HG03575 (cell line): ENCODE results near the gene LUC7L3.
"Not testable (repeated sequence)": the region's sequence is repeated elsewhere in the genome, so short reads cannot be mapped to it uniquely, and the experiment has no call there.

Source experiments
- ATAC-seq: cut with Tn5 transposase; IDR thresholded peaks from one replicate; pipeline ENCODE4 v1.9.1; 2021; ENCODE audit not compliant: unreplicated experiment, insufficient number of reproducible peaks, low FRiP score; ENCODE audit errors: extremely low read depth

LUC7L3 gene

DNA sequence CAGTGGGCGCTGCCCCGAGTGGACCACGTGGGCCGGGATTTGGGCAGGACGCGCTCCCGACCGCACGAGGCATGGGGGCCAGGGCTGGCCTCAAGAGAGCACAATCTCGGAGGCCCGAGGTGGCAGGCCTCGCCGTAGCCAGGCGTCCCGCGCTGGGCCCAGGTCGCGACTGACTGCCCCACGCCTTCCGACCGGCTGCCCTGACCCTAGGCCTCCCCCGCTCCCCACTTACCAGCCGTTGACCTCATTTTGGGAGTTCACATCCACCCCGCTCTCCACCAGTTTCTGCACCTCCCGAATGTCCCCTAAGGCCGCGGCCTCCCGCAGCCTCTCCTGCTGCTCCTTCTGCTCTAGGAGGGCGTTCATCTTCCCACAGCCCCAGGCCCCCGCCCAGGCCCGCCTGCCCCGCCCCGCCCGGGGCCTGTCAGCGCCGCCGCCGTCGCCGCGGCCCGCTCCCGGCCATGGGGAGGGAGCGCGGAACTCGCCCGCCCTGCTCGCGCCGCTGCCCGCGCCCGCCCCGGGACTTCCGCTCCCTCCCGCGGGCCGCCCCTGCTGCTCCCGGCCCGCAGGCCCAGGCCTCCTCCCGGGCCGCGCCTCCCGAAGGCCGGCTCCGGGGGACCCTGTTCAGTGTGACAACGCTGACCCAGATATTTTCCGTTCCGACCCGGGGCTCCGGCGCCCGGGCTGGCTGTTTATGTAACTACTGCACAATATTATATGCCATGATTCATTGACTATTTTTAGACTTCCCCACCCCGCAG, 11.9 kb upstream of the LUC7L3 start, which contains the start of gene ANKRD40:
TSS of gene ANKRD40 (minus strand) at position 626 of the 761 bp plus-strand sequence. CDS start at position 366, 260 bp downstream.
- peak; percentile 49 for ATAC-seq

DNA sequence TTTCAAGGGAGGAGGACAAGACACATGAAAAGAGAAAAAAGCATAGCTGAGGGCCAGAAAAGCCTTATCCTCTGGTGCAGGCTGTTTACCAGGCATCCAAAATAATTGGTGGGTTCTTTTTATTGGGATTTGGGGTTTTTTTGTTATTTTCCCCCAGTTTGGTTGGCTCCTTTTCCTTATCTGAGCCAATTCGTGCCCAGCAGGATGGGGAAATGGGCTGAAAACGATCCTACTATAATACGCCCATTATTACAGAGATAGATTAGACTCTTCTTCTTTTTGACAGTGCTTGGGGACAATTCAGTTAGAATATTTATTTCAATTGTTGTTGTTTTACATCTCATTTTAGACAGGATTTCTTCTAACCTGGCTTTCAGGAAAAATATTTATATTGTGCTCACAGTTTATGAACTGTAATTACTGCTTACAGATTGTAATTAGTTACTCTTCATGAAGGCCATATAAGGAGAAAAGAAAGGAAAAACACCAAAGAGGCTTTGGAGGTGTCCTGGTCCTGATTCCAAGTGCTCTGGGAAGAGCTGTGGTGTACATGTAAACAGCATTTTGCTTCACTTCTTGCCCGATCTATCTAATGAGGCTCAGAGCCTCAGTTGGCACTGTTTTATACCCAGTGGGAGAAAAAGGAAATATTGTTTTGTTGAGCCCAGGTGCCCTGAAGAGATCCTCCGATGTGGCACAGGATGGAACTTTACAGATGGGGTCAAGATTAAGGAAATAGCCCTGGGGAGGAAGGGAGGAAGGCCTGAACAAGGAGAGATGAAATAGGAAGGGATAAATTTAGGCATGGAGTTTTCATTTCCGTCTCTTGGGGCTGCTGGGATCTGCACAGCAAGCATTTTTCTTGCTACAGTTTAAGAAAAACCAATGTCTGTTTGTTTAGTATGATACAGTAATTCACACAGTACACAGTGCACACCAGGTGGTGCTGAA, 11.1 kb upstream of the LUC7L3 start:
- no peak for ATAC-seq

- not testable (repeated sequence) for ATAC-seq
Measured at GRCh38 chr17:50709053-50709452, 10.3 kb upstream of the LUC7L3 start.

- ATAC-seq, result no peak
Measured at GRCh38 chr17:50710025-50710424, 9.4 kb upstream of the LUC7L3 start.

DNA sequence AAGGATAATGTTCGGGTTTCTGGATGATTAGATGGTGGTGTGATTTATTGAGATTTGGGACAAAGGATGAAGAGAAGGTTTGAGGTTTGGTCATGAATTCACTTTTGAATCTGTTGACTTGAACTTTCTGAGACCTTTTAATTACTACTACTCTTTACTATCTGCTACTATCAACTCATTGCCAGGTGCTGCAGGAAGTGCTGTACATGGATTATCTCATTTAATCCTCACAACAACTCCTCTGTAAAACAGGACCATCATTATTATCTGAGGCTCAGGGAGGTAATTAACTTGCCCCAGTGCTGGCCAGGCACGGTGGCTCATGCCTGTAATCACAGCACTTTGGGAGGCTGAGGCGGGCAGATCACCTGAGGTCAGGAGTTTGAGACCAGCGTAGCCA, 8.8 kb upstream of the LUC7L3 start:
- no peak for ATAC-seq

DNA sequence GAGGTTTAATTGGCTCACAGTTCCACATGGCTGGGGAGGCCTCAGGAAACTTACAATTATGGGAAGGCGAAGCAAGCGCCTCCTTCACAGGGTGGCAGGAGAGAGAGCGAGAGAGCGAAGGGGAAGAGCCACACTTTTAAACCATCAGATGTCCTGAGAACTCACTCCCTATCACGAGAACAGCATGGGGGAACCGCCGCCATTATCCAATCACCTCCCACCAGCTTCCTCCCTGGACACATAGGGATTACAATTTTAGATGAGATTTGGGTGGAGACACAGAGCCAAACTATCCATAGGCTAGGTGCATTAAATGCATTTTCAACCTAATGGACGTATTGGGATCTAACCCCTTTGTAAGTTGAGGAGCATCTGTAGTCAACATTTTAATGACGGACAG, 6.8 kb upstream of the LUC7L3 start:
- ATAC-seq, result no peak

DNA sequence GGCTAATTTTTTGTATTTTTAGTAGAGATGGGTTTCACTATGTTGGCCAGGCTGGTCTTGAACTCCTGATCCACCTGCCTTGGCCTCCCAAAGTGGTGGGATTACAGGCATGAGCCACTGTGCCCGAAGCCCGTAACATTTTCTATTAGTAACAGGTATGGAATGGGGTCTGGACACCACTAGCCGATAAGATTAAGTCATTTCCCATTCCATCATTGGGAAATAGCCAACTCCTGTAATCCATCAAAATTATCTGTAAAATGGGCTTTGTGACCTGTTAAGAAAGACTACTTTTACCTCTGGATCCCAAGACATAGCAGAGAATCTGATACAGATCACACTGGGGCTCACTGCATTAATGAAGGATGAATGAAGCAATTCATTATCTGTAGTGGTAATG, 3.9 kb upstream of the LUC7L3 start:
- no peak for ATAC-seq

GRCh38 chr17:50719924-50720794, 756 bp downstream of the LUC7L3 start:
- no peak for ATAC-seq

- ATAC-seq, result no peak
Measured at GRCh38 chr17:50721194-50722010, 2.0 kb downstream of the LUC7L3 start.

- no peak for ATAC-seq
Measured at GRCh38 chr17:50722746-50723145, 3.3 kb downstream of the LUC7L3 start.

DNA sequence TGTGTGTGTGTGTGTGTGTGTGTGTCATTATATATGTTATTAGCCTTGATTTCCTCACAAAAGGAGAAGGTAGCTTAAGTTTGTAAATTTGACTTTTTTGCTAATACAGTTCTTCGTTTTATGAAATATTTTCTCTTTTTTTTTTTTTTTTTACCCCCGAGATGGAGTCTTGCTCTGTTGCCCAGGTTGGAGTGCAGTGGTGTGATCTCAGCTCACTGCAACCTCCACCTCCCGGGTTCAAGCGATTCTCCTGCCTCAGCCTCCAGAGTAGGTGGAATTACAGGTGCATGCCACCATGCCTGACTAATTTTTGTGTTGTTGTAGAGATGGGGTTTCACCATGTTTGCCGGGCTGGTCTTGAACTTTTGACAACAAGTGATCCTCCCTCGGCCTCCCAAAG, 5.2 kb downstream of the LUC7L3 start:
- not testable (repeated sequence) for ATAC-seq

DNA sequence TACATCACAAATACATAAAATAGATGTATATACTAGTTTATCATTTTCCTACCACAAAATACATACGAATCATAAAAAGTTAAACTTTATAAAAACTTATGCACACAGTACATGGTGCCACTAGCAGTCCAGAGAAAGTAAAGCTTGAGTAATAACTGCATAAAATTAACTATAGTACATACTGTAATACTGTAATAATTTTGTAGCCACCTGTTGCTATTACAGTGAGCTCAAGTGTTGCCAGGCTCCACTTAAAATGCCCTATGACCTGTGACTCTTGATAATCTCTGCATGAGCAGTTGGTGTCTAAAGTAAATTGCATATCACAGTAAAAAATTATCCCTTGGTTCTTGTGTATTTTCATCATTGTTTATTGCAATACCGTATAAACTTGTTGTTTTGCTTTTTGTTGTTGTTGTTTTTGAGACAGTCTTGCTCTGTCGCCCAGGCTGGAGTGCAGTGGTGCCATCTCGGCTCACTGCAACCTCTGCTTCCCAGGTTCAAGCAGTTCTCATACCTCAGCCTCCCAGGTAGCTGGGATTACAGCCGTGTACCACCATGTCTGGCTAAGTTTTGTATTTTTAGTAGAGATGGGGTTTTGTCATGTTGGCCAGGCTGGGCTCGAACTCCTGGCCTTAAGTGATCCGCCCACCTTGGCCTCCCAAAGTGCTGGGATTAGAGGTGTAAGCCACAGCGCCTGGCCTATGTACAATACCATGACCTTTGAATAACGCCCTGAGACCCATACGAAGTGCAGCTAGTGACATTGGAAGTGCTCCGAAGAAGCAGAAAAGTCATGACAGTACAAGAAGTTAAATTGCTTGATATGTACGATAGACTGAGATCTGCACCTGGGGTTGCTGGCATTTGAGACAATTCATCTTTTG, 6.6 kb downstream of the LUC7L3 start:
- no peak for ATAC-seq

DNA sequence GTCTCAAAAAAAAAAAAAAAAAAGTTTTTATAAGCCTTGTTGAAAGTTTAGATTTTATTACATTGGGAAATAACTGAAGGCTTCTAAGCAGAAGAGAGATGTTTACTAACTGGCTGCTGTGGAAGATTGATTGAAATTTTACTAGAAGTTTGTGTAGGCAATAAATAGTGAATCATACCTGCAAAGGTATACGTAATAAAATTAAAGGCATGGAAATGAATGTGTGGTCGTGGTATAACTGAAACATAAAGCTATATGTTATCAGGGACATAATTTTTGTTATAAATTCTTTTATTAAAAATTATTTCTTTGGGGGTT, 8.7 kb downstream of the LUC7L3 start:
- ATAC-seq, result no peak

- no peak for ATAC-seq
Measured at GRCh38 chr17:50728881-50729765, 9.7 kb downstream of the LUC7L3 start.

DNA sequence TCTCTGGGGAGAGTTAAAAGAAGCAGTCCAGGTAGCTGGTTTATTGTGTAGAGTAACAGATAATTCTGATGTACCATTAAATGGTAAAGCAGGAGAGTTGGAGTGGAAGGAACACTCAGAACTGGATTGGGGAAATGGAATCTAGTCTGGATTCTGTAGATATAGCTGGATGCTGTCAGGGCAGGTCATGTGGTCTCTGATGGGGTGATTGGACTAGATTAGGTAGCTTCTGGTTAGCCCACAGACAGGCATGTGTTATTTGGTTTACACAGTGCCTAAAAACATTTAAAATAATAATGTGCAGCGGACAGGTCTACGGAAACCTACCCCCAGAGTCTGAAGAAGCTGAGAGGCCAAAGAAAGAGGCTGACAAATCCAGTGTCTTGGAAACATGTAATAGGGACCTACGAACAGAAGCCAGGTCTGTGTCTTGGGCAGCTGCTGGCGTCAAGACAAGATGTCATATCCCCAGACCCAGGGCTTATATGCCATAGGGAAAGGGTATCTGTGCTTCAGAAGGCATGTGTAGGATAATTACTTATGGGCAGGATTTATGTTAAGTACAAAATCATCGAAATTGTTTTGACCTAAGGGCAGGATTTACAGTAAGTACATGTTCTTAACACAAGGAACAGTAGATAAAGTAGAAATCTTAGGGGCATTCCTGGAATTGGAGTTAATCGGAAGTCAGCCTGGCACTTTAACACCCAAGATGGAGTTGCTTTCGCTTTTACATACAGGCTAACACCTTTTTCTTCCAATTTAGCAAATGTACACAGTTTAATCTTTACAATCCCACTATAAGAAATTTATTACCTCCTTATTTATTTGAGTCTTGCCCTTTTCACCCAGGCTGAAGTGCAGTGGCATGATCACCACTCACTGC, 12.4 kb downstream of the LUC7L3 start:
- ATAC-seq, result no peak

DNA sequence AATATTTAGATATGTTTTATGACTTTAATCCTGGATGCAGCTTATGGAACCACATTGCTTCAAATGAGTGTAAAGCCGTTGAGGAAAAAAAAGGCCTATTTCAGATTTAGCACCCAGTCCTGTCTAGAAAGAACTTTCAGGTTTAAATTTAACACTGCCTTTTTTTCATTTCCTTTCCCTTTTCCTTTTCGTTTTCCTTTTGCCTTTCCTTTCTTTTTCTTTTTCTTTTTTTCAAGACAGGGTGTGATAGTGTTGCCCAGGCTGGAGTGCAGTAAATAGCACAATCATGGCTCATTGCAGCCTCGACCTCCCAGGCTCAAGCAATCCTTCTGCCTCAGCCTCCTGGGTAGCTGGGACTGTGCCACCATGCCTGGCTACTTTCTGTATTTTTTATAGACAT, 15.9 kb downstream of the LUC7L3 start:
- ATAC-seq, result no peak
